Superior temporal gyrus (tissue), 1 donor: ENCODE data around the gene SLC25A25.
A peak's percentile ranks its signal among the peaks of the same experiment; 100 is the strongest.
"Not testable (repeated sequence)": the region's sequence is repeated elsewhere in the genome, so short reads cannot be mapped to it uniquely, and the experiment has no call there.

Experiments used
- DNase-seq: peaks from one replicate; pipeline ENCODE4 v3.0.0-alpha.2; 2016; ENCODE audit errors: extremely low spot score

Gene SLC25A25

GRCh38 chr9:128067645-128068385 lies at the start of gene SLC25A25:
Gene SLC25A25 (plus strand): TSS chr9:128068232. CDS start chr9:128068320, 88 bp downstream.
- DNase-seq = peak; percentile 99

- DNase-seq = no peak
Observed at GRCh38 chr9:128020692-128021091, 47.3 kb upstream of the SLC25A25 start.

GRCh38 chr9:128021098-128021497 lies 46.9 kb upstream of the SLC25A25 start:
- DNase-seq = no peak

- DNase-seq = no peak
Observed at GRCh38 chr9:128022886-128023285, 45.1 kb upstream of the SLC25A25 start.

GRCh38 chr9:128023671-128024070 lies 44.4 kb upstream of the SLC25A25 start:
- DNase-seq = not testable (repeated sequence)

GRCh38 chr9:128024761-128025308 lies 43.2 kb upstream of the SLC25A25 start:
- no peak for DNase-seq

GRCh38 chr9:128025736-128026135 lies 42.3 kb upstream of the SLC25A25 start:
- no peak for DNase-seq

- DNase-seq = no peak
Observed at GRCh38 chr9:128026255-128026772, 41.7 kb upstream of the SLC25A25 start.

- no peak for DNase-seq
Observed at GRCh38 chr9:128026773-128027541, 41.1 kb upstream of the SLC25A25 start.

- DNase-seq = no peak
Observed at GRCh38 chr9:128027705-128028104, 40.3 kb upstream of the SLC25A25 start.

- DNase-seq = no peak
Observed at GRCh38 chr9:128033609-128034008, 34.4 kb upstream of the SLC25A25 start.

GRCh38 chr9:128034821-128035652 lies 33.0 kb upstream of the SLC25A25 start:
- DNase-seq = peak; percentile 93

GRCh38 chr9:128036522-128036921 lies 31.5 kb upstream of the SLC25A25 start:
- DNase-seq = not testable (repeated sequence)

GRCh38 chr9:128040783-128041182 lies 27.2 kb upstream of the SLC25A25 start:
- DNase-seq = not testable (repeated sequence)

GRCh38 chr9:128042043-128042442 lies 26.0 kb upstream of the SLC25A25 start:
- no peak for DNase-seq

- no peak for DNase-seq
Observed at GRCh38 chr9:128043467-128043868, 24.6 kb upstream of the SLC25A25 start.

GRCh38 chr9:128045409-128045808 lies 22.6 kb upstream of the SLC25A25 start:
- not testable (repeated sequence) for DNase-seq

GRCh38 chr9:128045831-128046230 lies 22.2 kb upstream of the SLC25A25 start:
- no peak for DNase-seq

- DNase-seq = no peak
Observed at GRCh38 chr9:128047231-128047630, 20.8 kb upstream of the SLC25A25 start.

- no peak for DNase-seq
Observed at GRCh38 chr9:128048663-128049062, 19.4 kb upstream of the SLC25A25 start.

GRCh38 chr9:128049843-128050242 lies 18.2 kb upstream of the SLC25A25 start:
- no peak for DNase-seq
